Activated CD4-positive, alpha-beta T cell treated with anti-CD3 and anti-CD28 coated beads, Interleukin-2, amount 50 U/mL, for 1 hour (primary cell): ENCODE measurements around the gene EYA2.
"Not testable (repeated sequence)": the region's sequence is repeated elsewhere in the genome, so short reads cannot be mapped to it uniquely, and the experiment has no call there.

Source experiments
- DNase-seq: peaks from one replicate; pipeline ENCODE4 v3.0.0-alpha.2; 2020

Gene EYA2

GRCh38 chr20:47154089-47154488, 259.4 kb downstream of the EYA2 start:
- DNase-seq: no peak

GRCh38 chr20:47156301-47157137, 261.9 kb downstream of the EYA2 start:
- DNase-seq: no peak

- DNase-seq: no peak
These were observed 264.5 kb downstream of the EYA2 start for GRCh38 chr20:47159166-47159565.

GRCh38 chr20:47160240-47160639, 265.6 kb downstream of the EYA2 start:
- no peak for DNase-seq

GRCh38 chr20:47160992-47161391, 266.3 kb downstream of the EYA2 start:
- no peak for DNase-seq

GRCh38 chr20:47161411-47161810, 266.8 kb downstream of the EYA2 start:
- DNase-seq: no peak

GRCh38 chr20:47164140-47164539, 269.5 kb downstream of the EYA2 start:
- no peak for DNase-seq

GRCh38 chr20:47165376-47165865, 270.8 kb downstream of the EYA2 start:
- no peak for DNase-seq

- no peak for DNase-seq
These were observed 273.2 kb downstream of the EYA2 start for GRCh38 chr20:47167846-47168245.

GRCh38 chr20:47172579-47172978, 277.9 kb downstream of the EYA2 start:
- DNase-seq: no peak

GRCh38 chr20:47173596-47174216, 279.1 kb downstream of the EYA2 start:
- DNase-seq: no peak

GRCh38 chr20:47174456-47175243, 280.0 kb downstream of the EYA2 start:
- no peak for DNase-seq

- no peak for DNase-seq
These were observed 280.9 kb downstream of the EYA2 start for GRCh38 chr20:47175493-47175892.

GRCh38 chr20:47176217-47176616, 281.6 kb downstream of the EYA2 start:
- not testable (repeated sequence) for DNase-seq

- no peak for DNase-seq
These were observed 283.6 kb downstream of the EYA2 start for GRCh38 chr20:47178277-47178676.

GRCh38 chr20:47178851-47179250, 284.2 kb downstream of the EYA2 start:
- no peak for DNase-seq

GRCh38 chr20:47179267-47179666, 284.6 kb downstream of the EYA2 start:
- no peak for DNase-seq

- no peak for DNase-seq
These were observed 286.6 kb downstream of the EYA2 start for GRCh38 chr20:47181056-47181862.

- DNase-seq: no peak
These were observed 288.7 kb downstream of the EYA2 start for GRCh38 chr20:47183367-47183766.

- DNase-seq: peak; percentile 14
These were observed 293.0 kb downstream of the EYA2 start for GRCh38 chr20:47187450-47188195.

GRCh38 chr20:47188540-47188939, 293.9 kb downstream of the EYA2 start:
- no peak for DNase-seq

- DNase-seq: no peak
These were observed 294.4 kb downstream of the EYA2 start for GRCh38 chr20:47189060-47189459.
